ENCODE measurements around the gene RPS29.
"Not testable (repeated sequence)": the region's sequence is repeated elsewhere in the genome, so short reads cannot be mapped to it uniquely, and the experiment has no call there.

The RPS29 gene

GRCh38 chr14:49585803-49586672 lies at the start of gene RPS29:
Gene RPS29, minus strand, starts transcription at chr14:49586380. Its CDS starts 34 bp downstream, at chr14:49586346.
- Histone ChIP-seq H3K9me3 (ENCODE audit: control insufficient read depth, insufficient read depth, low read length) (no peaks in the 10 kb centered on the region), H3K9ac (ENCODE audit: low read depth, low read length) (peak within 1 kb of the TSS; percentile 98), H3K36me3 (ENCODE audit: insufficient read depth, low read length) (peaks cover 23% of the 10 kb centered on the region), H3K4me1 (ENCODE audit: insufficient read depth, low read length) (peaks cover 16% of the 10 kb centered on the region; the same call in 1 of the 2 replicates)

GRCh38 chr14:49634547-49635334 lies 48.6 kb upstream of the RPS29 start, which contains the start of gene DNAAF2:
Gene DNAAF2, minus strand, starts transcription at chr14:49635244. Its CDS starts 95 bp downstream, at chr14:49635149.
- Histone ChIP-seq H3K9me3 (ENCODE audit: control insufficient read depth, insufficient read depth, low read length) (no peaks in the 10 kb centered on the region), H3K4me1 (ENCODE audit: insufficient read depth, low read length) (no peaks in the 10 kb centered on the region), H3K9ac (ENCODE audit: low read depth, low read length) (peak within 1 kb of the TSS; percentile 99), H3K36me3 (ENCODE audit: insufficient read depth, low read length) (peaks cover 7% of the 10 kb centered on the region; the same call in 1 of the 2 replicates)

DNA sequence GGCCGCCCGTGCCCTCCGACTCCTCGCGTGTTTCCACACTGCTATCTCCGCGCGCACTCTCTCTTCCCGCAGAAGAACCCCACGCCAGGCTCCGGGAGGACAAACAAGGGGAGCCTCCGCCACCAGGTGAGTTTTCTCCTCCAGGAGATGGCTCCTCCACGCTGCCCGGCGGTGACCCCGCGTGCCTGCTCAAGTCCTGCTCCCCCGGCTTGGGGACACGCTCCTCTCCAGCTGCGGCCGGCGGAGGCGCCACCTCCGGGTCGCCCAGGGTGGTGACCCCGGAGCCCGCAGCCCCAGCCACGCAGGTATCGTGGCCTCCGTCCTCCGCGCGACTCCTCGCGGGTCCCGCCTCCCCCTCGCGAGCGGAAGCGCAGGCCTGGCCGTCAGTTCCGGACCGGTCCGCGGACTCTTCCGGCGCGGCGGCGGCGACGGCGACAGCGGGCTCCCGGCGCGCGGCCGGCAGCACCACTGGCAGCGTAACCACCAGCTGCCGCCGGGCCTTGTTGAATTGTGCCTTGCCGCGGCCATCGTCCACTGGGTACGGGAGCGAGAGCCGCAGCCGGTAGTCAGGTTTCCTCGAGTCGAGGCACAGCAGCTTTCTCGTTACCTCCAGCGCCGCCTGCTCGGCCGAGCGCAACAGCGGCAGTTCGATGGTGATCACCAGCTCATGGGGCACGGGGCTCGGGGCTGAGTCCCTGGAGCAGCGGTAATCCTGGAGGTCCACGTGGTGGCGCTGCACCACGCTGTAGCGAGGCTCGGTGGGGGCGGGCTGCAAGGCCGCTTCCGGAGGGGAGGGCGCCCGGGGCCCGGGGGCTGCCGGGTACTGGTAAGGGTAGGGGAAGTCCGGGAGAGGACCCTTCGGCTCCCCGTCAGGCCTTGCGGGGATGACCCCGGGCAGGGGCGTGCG lies 47.7 kb upstream of the RPS29 start:
- peak overlapping the region; percentile 99 for H3K9ac ChIP-seq (ENCODE audit: low read depth, low read length)
- no peaks in the 10 kb centered on the region for H3K4me1 ChIP-seq (ENCODE audit: insufficient read depth, low read length)
- no peaks in the 10 kb centered on the region for H3K9me3 ChIP-seq (ENCODE audit: control insufficient read depth, insufficient read depth, low read length)
- H3K36me3 ChIP-seq (ENCODE audit: insufficient read depth, low read length), result peaks cover 5% of the 10 kb centered on the region; the same call in 1 of the 2 replicates

- H3K9ac ChIP-seq (ENCODE audit: low read depth, low read length), result no peak overlapping the region
- no peaks in the 10 kb centered on the region for H3K9me3 ChIP-seq (ENCODE audit: control insufficient read depth, insufficient read depth, low read length)
- peaks cover 5% of the 10 kb centered on the region; the same call in 1 of the 2 replicates for H3K4me1 ChIP-seq (ENCODE audit: insufficient read depth, low read length)
- H3K36me3 ChIP-seq (ENCODE audit: insufficient read depth, low read length), result no peaks in the 10 kb centered on the region; the same call in none of the 2 replicates
Observed at GRCh38 chr14:49623941-49624839, 38.0 kb upstream of the RPS29 start.

GRCh38 chr14:49623387-49623786 lies 37.2 kb upstream of the RPS29 start:
- peaks cover 2% of the 10 kb centered on the region for H3K36me3 ChIP-seq (ENCODE audit: insufficient read depth, low read length)
- H3K4me1 ChIP-seq (ENCODE audit: insufficient read depth, low read length), result peaks cover 5% of the 10 kb centered on the region; the same call in 1 of the 2 replicates
- no peak overlapping the region for H3K9ac ChIP-seq (ENCODE audit: low read depth, low read length)
- no peaks in the 10 kb centered on the region for H3K9me3 ChIP-seq (ENCODE audit: control insufficient read depth, insufficient read depth, low read length)

- peaks cover 11% of the 10 kb centered on the region for H3K36me3 ChIP-seq (ENCODE audit: insufficient read depth, low read length)
- peaks cover 5% of the 10 kb centered on the region; the same call in 1 of the 2 replicates for H3K4me1 ChIP-seq (ENCODE audit: insufficient read depth, low read length)
- no peaks in the 10 kb centered on the region for H3K9me3 ChIP-seq (ENCODE audit: control insufficient read depth, insufficient read depth, low read length)
- peak overlapping the region; percentile 100 for H3K9ac ChIP-seq (ENCODE audit: low read depth, low read length)
Observed at GRCh38 chr14:49622022-49622607, 35.9 kb upstream of the RPS29 start.

GRCh38 chr14:49621114-49621881 lies 35.1 kb upstream of the RPS29 start:
- peaks cover 11% of the 10 kb centered on the region for H3K36me3 ChIP-seq (ENCODE audit: insufficient read depth, low read length)
- H3K9me3 ChIP-seq (ENCODE audit: control insufficient read depth, insufficient read depth, low read length), result no peaks in the 10 kb centered on the region
- H3K9ac ChIP-seq (ENCODE audit: low read depth, low read length), result peak overlapping the region; percentile 100
- H3K4me1 ChIP-seq (ENCODE audit: insufficient read depth, low read length), result peaks cover 5% of the 10 kb centered on the region; the same call in 1 of the 2 replicates

GRCh38 chr14:49620182-49621113 lies 34.3 kb upstream of the RPS29 start, which contains the start of the genes MGAT2 and RPL36AL:
Gene MGAT2, plus strand, starts transcription at chr14:49620799. Its CDS starts 470 bp downstream, at chr14:49621269.
Gene RPL36AL, minus strand, starts transcription at chr14:49620626. Its CDS starts 1,522 bp downstream, at chr14:49619104.
- Histone ChIP-seq H3K9me3 (ENCODE audit: control insufficient read depth, insufficient read depth, low read length) (no peaks in the 10 kb centered on the region), H3K9ac (ENCODE audit: low read depth, low read length) (peak within 1 kb of the TSS; percentile 100), H3K36me3 (ENCODE audit: insufficient read depth, low read length) (peaks cover 11% of the 10 kb centered on the region), H3K4me1 (ENCODE audit: insufficient read depth, low read length) (peaks cover 5% of the 10 kb centered on the region; the same call in 1 of the 2 replicates)

DNA sequence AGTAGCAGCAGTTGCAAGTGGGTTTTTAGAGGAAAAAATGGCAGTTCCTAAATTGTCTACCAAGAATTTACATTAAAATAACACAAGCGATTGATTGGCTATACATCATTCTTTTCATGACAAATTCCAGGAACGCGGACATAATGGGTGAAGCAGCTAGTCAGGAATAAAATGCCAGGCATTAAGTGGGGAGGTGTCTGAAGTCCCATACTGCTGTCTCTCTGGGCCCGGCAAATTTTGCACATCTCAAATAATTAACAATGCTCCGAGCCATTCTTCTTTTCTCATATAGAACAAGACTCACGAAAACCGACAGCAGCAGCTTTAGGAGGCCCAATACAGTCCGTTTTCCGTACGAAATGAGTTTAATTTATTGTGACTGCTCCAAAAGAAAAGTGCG lies 33.5 kb upstream of the RPS29 start:
- H3K9me3 ChIP-seq (ENCODE audit: control insufficient read depth, insufficient read depth, low read length), result no peaks in the 10 kb centered on the region
- peaks cover 5% of the 10 kb centered on the region; the same call in 1 of the 2 replicates for H3K4me1 ChIP-seq (ENCODE audit: insufficient read depth, low read length)
- peaks cover 11% of the 10 kb centered on the region for H3K36me3 ChIP-seq (ENCODE audit: insufficient read depth, low read length)
- H3K9ac ChIP-seq (ENCODE audit: low read depth, low read length), result peak overlapping the region; percentile 100

DNA sequence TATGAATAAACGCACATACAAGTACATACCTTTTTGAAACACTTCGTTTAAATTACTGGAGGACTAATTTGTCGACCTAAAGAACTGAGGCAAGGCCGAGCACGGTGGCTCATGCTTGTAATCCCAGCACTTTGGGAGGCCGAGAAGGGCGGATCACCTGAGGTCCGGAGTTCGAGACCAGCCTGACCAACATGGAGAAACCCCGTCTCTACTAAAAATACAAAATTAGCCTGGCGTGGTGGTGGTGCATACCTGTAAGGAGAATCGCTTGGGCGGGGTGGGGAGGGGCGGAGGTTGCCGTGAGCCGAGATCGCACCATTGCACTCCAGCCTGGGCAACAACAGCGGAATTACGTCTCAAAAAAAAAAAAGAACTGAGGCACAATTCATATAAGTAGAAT lies 33.1 kb upstream of the RPS29 start:
- H3K9ac ChIP-seq (ENCODE audit: low read depth, low read length), result peak overlapping the region; percentile 100
- not testable (repeated sequence) for H3K4me1 ChIP-seq (ENCODE audit: insufficient read depth, low read length); H3K9me3 ChIP-seq (ENCODE audit: control insufficient read depth, insufficient read depth, low read length)
- peaks cover 11% of the 10 kb centered on the region for H3K36me3 ChIP-seq (ENCODE audit: insufficient read depth, low read length)

GRCh38 chr14:49617852-49618519 lies 31.8 kb upstream of the RPS29 start:
- no peaks in the 10 kb centered on the region for H3K9me3 ChIP-seq (ENCODE audit: control insufficient read depth, insufficient read depth, low read length)
- peaks cover 5% of the 10 kb centered on the region; the same call in 1 of the 2 replicates for H3K4me1 ChIP-seq (ENCODE audit: insufficient read depth, low read length)
- peaks cover 11% of the 10 kb centered on the region for H3K36me3 ChIP-seq (ENCODE audit: insufficient read depth, low read length)
- no peak overlapping the region for H3K9ac ChIP-seq (ENCODE audit: low read depth, low read length)
